Thyroid gland (tissue), 4 donors: ENCODE measurements around the gene ATG14. TPM values are rescaled to one million over a fixed set of nuclear protein-coding genes. Genes with fewer than 3 reads are reported as not detected.

ENCODE experiments used
- DNase-seq, 2 donors: peaks; one replicate each; pipeline ENCODE4 v3.0.0-alpha.2; 2019
- H3K27ac ChIP-seq, 3 donors: fragments of 200-600 bp; sonication (generic); 1 replicate in 2 of 3; 2 replicates in 1 of 3; pipeline ENCODE4 v1.5.1; 2016 to 2019; ENCODE audit warnings: mild to moderate bottlenecking in 1 of 3, moderate library complexity in 1 of 3
- H3K27me3 ChIP-seq: fragments of 200-600 bp; sonication (generic); one replicate; pipeline ENCODE4 v1.5.1; 2019
- H3K36me3 ChIP-seq, 2 donors: fragments of 200-600 bp; sonication (generic); one replicate each; pipeline ENCODE4 v1.5.1; 2016 to 2019
- H3K4me1 ChIP-seq, 2 donors: fragments of 200-600 bp; sonication (generic); one replicate each; pipeline ENCODE4 v1.5.1; 2017 to 2019
- H3K4me3 ChIP-seq, 3 donors: fragments of 200-600 bp; sonication (generic); replicated peaks in 1 of 3; 1 replicate in 2 of 3; 2 replicates in 1 of 3; pipeline ENCODE4 v1.5.1; 2016; ENCODE audit warnings: mild to moderate bottlenecking in 1 of 3
- H3K9me3 ChIP-seq: fragments of 200-600 bp; sonication (generic); one replicate; pipeline ENCODE4 v1.5.1; 2017
- POLR2A ChIP-seq, 2 donors: fragments of 450-650 bp; IDR thresholded peaks; one replicate each; pipeline ENCODE4 v1.6.1; 2017; ENCODE audit warnings: antibody characterized with exemption in 2 of 2, mild to moderate bottlenecking in 2 of 2, moderate library complexity in 1 of 2
- WGBS, 2 donors: methylation state at CpG; one replicate each; pipeline ENCODE4 v1.1.5; 2017; 5-methylcytosine and 5-hydroxymethylcytosine counted together
- intact Hi-C: fragments of 100-400 bp; cut with DNase I; formaldehyde crosslinking; loops from one replicate; pipeline ENCODE4 v1.15.1; 2023
- total RNA-seq, 4 donors: library from RNA; depleted of rRNA; stranded (reverse); fragments of >200 nt; gene quantifications; one replicate each; pipeline ENCODE4 v1.2.3, GENCODE V29; 2016
- TF ChIP-seq, protein P1 (sequence below), 6 experiments: fragments of 200-600 bp in 3 of 6; fragments of 450-650 bp in 3 of 6; sonication (generic) in 3 of 6; IDR thresholded peaks; one replicate each; pipeline ENCODE4 v1.5.1; 2016 to 2019; ENCODE audit warnings: antibody characterized with exemption in 6 of 6, mild to moderate bottlenecking in 2 of 6, inconsistent platforms in 1 of 6, moderate library complexity in 1 of 6

ATG14 gene
- total RNA-seq, 4 donors from 2014 or later = 13.3 to 22.2 (median 19.1) TPM

DNA sequence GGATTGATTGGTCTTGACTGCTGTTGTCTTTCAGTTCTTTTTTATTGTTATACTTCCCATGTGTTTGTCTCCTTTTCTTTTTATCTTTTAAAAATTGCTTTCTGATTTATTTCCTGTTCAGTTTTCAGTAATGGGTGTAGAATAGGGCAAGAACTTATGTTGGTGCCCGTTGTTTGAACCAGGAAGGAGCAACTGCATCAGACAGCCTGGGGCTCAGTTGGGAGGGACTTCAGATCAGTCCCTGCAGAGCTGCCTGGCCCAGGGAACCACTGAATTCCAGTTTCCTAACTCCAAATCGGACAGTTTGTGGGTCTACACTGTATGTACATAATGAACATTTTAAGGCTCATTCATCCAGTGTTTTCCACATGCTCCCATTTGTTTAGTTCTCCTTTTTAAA lies 75.5 kb downstream of the ATG14 start:
- TF ChIP-seq POLR2A (IDR thresholded peaks at IDR 0.05) = no peak
- TF ChIP-seq, protein P1, sequence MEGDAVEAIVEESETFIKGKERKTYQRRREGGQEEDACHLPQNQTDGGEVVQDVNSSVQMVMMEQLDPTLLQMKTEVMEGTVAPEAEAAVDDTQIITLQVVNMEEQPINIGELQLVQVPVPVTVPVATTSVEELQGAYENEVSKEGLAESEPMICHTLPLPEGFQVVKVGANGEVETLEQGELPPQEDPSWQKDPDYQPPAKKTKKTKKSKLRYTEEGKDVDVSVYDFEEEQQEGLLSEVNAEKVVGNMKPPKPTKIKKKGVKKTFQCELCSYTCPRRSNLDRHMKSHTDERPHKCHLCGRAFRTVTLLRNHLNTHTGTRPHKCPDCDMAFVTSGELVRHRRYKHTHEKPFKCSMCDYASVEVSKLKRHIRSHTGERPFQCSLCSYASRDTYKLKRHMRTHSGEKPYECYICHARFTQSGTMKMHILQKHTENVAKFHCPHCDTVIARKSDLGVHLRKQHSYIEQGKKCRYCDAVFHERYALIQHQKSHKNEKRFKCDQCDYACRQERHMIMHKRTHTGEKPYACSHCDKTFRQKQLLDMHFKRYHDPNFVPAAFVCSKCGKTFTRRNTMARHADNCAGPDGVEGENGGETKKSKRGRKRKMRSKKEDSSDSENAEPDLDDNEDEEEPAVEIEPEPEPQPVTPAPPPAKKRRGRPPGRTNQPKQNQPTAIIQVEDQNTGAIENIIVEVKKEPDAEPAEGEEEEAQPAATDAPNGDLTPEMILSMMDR (IDR thresholded peaks at IDR 0.05) = no peak
- WGBS, 2 donors = 62 to 73% methylated on average over 2 of the region's 2 CpGs

DNA sequence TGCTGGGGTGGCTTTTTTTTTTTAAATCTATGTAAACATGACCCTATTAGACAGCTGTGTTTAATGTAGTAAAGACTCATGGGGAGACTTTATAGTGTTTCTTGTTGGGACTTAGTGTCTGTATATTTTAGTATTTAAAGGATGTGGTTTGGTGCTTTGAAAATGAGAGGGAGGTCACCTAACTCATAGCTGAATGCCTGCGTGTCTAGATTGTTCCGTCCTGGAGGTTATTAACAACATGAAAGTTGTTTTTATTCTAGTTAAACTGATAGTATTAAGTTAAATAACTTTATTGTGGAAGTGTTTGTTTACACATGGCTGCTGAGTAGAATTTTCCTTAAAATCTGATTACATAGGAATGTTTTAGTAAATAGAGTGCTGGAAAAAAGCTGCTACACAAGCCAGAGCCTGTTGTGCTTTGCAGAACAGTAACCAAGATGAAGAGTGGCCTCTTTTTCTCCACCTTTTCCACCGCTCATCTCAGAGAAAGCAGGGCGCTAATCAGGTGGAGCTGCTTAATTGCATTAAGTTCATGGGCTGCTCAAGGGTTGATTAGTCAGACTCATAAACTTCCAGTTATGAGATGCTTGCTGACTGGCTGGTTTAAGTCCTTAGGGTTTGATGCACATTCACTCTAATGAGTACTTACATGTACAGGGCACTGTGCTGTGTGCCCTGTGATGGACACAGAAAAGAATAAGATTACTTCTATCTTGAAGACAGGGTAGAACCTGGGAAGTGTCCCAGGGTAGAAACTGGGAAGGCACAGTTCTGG lies 77.7 kb downstream of the ATG14 start:
- H3K27ac ChIP-seq = peak overlapping the region; percentile 33 to 64 (median 53)
- H3K27me3 ChIP-seq = no peaks in the 10 kb centered on the region
- H3K4me3 ChIP-seq = no peak overlapping the region
- TF ChIP-seq, protein P1 (IDR thresholded peaks at IDR 0.05) = no peak
- no peak for TF ChIP-seq POLR2A (IDR thresholded peaks at IDR 0.05)
- H3K36me3 ChIP-seq = no peaks in the 10 kb centered on the region
- no peak for DNase-seq
- H3K9me3 ChIP-seq = no peaks in the 10 kb centered on the region
- intact Hi-C loops = no loop called here
- peaks cover 38 to 74% of the 10 kb centered on the region in 2 donors for H3K4me1 ChIP-seq
- WGBS, 2 donors = 83 to 86% methylated on average over 4 of the region's 4 CpGs

More for the DNA sequence above, 75.5 kb downstream of the ATG14 start:
- no peak for DNase-seq
- Histone ChIP-seq H3K27ac (no peak overlapping the region), H3K27me3 (no peaks in the 10 kb centered on the region), H3K36me3 (no peaks in the 10 kb centered on the region), H3K4me1 (peaks cover 40 to 70% of the 10 kb centered on the region in 2 donors), H3K4me3 (no peak overlapping the region), H3K9me3 (no peaks in the 10 kb centered on the region)
- intact Hi-C loops = no loop called here

DNA sequence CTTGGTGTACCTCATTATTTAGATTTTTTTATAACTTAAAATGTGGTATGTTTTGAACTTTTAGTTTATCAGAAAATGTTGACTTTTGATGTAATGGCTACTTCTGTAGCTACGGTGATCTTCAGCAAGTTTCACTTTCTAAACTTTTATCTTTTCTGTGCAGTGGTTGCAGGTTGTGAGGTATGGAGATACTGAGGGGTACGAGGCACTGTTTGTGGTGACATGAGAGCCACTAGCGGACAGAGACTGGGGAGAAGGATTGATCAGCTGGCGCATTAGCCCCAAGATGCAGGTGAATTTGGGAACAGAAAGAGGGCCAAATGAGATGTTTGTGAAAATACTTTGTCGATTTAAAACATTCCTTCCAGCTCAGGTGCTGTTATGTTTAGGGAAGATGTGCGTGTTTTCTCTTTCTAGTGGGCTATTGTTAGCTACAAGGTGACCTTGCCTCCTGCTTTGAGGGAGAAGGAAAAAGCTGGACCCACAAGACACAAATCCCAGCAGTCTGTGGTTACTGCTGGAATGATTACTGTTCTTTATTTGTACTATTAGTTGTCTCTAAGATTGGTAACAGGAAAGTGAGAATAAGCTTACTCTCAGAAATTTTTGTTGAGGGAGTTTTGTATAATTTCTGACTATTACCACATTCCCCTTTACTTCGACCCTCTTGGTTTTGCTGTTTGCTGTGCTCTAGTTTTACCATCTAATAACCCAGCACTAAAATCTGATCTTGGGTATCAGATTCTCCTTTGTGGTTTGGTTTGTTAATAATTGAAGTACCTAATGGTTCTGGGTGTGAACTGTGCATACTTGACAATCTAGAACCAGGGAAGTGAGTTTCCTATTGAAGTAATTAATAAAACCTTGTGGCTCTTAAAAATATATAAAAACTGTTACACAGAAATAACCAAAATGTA lies 78.7 kb downstream of the ATG14 start:
- Histone ChIP-seq H3K36me3 (no peaks in the 10 kb centered on the region), H3K4me1 (peaks cover 41 to 73% of the 10 kb centered on the region in 2 donors), H3K27me3 (no peaks in the 10 kb centered on the region), H3K4me3 (no peak overlapping the region), H3K9me3 (no peaks in the 10 kb centered on the region), H3K27ac (peak overlapping the region; percentile 33 to 64 (median 53))
- no peak for TF ChIP-seq POLR2A (IDR thresholded peaks at IDR 0.05)
- TF ChIP-seq, protein P1 (IDR thresholded peaks at IDR 0.05) = no peak
- 67 to 68% methylated on average over 7 of the region's 7 CpGs for WGBS, 2 donors
- intact Hi-C loops = no loop called here
- no peak for DNase-seq

DNA sequence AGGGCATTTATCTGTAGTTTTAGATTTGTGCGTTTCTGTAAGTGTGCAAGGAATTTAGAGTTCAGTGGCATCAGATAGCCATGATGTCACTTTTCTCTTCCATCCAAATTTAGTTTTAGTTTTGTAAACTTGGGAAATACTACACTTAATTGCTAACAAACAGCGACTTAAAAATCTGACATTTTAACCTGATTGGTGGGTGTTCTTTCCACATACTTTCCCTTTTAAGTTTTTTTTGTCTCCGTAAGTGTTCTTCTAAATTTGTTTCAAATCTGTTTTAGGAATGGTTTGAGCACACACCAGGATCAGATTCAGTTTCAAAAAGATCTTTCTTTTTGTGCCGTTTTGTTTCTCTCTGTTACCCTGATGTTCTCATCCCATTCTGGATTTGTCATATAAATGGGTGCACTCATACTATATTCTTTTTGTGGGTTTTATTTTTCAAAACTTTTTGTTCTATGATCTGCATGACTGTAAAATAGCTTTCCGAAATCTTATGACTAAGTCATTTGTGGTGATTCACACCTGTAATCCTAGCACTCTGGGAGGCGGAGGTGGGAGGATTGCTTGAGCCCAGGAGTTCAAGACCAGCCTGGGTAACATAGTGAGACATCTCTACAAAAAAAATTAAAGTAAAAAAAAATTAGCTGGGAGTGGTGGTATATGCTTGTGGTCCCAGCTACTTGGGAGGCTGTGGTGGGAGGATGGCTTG lies 81.5 kb downstream of the ATG14 start:
- TF ChIP-seq, protein P1 (IDR thresholded peaks at IDR 0.05) = no peak
- no peak for TF ChIP-seq POLR2A (IDR thresholded peaks at IDR 0.05)
- Histone ChIP-seq H3K36me3 (no peaks in the 10 kb centered on the region), H3K9me3 (no peaks in the 10 kb centered on the region), H3K4me1 (peaks cover 57 to 79% of the 10 kb centered on the region in 2 donors), H3K4me3 (no peak overlapping the region), H3K27me3 (no peaks in the 10 kb centered on the region), H3K27ac (peak overlapping the region; percentile 31 to 62 (median 61))
- intact Hi-C loops = no loop called here
- DNase-seq = no peak
- WGBS, 2 donors = 55 to 68% methylated on average over 6 of the region's 6 CpGs
